Left ventricle myocardium inferior (tissue), 1 donor: Measurements from ENCODE around the gene ATG7. TPM values are rescaled to one million over a fixed set of nuclear protein-coding genes. Genes with fewer than 3 reads are reported as not detected.

Experiments
- DNase-seq: peaks from one replicate; pipeline ENCODE4 v3.0.0-alpha.2; 2020
- H3K27ac ChIP-seq: fragments of 200-600 bp; replicated peaks from 2 replicates; pipeline ENCODE4 v1.8.0; 2021
- H3K27me3 ChIP-seq: fragments of 200-600 bp; 2 replicates; pipeline ENCODE4 v1.8.0; 2021; ENCODE audit warnings: low read depth
- H3K36me3 ChIP-seq: fragments of 200-600 bp; 2 replicates; pipeline ENCODE4 v1.8.0; 2021
- H3K4me1 ChIP-seq: fragments of 200-600 bp; 2 replicates; pipeline ENCODE4 v1.8.0; 2021
- H3K4me3 ChIP-seq: fragments of 200-600 bp; 2 replicates; pipeline ENCODE4 v1.8.0; 2021; ENCODE audit warnings: mild to moderate bottlenecking, moderate library complexity
- H3K9me3 ChIP-seq: fragments of 200-600 bp; replicated peaks from 2 replicates; pipeline ENCODE4 v1.8.0; 2021
- CTCF ChIP-seq: fragments of 200-600 bp; IDR thresholded peaks from 2 replicates; pipeline ENCODE4 v1.8.0; 2021; ENCODE audit warnings: antibody characterized with exemption, mild to moderate bottlenecking, borderline replicate concordance
- intact Hi-C: fragments of 100-400 bp; cut with micrococcal nuclease; formaldehyde crosslinking; loops from one replicate; pipeline ENCODE4 v1.11.0; 2022
- total RNA-seq: library from RNA; stranded (reverse); fragmentation: NEBNext Ultra II Directional; extraction: Animal tissue kit (Norgen Biotek cat#: 25700); gene quantifications from one replicate; pipeline ENCODE4 v1.2.1, GENCODE V29; 2021
- donor health status: DM: no; HTN: yes; CAD: no; lungs with severe emphysema.

ATG7 gene
- total RNA-seq, 1 donor from 2014 or later: 15.7 TPM

DNA sequence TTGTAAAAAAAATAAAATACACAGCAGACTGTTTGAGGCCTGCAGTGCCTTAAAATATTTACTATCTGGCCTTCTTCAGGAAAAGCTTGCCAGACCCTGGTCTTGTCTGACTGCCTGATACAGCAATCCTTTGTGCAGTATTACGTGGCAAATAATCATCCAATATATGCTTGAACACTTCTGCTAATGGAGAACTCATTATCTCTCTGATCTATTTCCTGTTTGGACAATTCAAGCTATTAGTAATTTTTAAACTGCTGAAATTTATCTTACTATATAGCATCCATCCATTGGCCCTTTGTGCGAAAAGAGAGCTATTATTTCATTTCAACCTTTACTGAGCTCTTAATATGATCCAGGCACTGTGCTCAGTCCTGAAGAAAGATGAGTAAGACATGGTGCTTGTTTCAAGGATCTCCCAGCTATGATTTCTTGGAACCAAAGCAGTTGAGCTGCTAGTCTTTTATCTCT is 15.9 kb downstream of the ATG7 start:
- no peak for DNase-seq
- TF ChIP-seq CTCF: no peak
- Histone ChIP-seq H3K4me3 (no peak overlapping the region), H3K4me1 (peaks cover 64% of the 10 kb centered on the region), H3K27ac (peak overlapping the region; percentile 86), H3K9me3 (no peaks in the 10 kb centered on the region), H3K27me3 (no peaks in the 10 kb centered on the region), H3K36me3 (no peaks in the 10 kb centered on the region)
- intact Hi-C loops: no loop called here

DNA sequence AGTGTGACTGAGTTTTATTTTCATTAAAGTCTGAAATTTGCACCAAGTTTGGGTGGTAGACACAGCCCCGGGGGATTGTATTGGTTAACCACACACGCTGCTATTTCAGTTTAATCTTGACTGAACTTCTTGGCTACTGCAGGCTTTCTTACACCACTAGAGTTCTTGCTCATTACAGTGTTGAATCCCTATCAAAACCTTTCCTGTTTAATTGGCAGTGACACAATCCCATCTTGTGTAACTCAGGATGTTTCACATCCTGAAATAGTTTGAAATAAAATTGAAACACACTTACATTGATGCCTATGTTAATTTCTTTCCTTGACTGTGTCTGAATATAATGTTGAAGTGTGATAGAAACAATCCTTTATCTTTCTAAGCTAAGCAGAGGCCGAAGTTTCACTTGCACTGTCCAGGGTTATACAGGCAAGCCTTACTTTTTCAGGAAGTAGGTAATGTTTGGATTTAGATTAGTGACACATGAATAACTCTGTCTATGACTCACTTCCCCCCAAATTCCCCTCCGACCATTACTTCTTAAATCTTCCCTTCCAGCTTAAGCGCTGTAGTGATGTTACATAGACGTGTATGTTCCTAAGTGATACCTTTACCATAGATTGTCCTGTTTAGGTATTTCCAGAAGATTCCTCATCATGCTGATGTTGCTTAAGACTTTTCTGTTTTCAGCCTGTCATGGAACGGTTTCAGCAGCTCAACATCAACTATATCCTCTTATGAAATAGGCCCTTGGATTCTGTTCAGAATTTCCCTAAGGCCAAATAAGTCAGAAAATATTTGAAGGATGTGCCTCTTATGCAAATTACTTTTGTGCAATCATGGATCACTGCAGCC is 16.8 kb downstream of the ATG7 start:
- no peaks in the 10 kb centered on the region for H3K9me3 ChIP-seq
- peak overlapping the region; percentile 86 for H3K27ac ChIP-seq
- H3K36me3 ChIP-seq: no peaks in the 10 kb centered on the region
- no peak for DNase-seq
- peak overlapping the region; percentile 17 for H3K4me3 ChIP-seq
- TF ChIP-seq CTCF: no peak
- intact Hi-C loops: no loop called here
- H3K27me3 ChIP-seq: no peaks in the 10 kb centered on the region
- peaks cover 57% of the 10 kb centered on the region for H3K4me1 ChIP-seq

DNA sequence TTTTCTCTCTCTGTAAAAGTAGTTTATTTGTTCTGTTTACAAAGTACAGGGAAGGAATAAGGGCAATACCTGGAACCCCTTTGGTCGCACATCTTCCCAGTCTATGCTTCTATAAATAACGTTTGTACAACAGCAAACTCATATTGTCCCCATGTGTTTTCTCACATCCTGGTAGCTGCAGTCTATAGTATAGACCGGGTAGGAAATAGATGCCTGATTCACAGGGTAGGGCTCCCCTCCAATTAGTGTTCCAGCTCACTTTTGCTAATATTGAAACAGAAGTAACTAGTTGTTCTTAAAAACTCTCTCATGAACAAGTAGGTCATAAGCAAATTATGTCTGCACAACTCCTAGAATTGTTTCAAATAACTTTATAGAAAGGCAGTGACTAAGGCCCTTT is 17.7 kb downstream of the ATG7 start:
- DNase-seq: no peak
- Histone ChIP-seq H3K4me1 (peaks cover 57% of the 10 kb centered on the region), H3K4me3 (no peak overlapping the region), H3K9me3 (no peaks in the 10 kb centered on the region), H3K36me3 (no peaks in the 10 kb centered on the region), H3K27ac (peak overlapping the region; percentile 86), H3K27me3 (no peaks in the 10 kb centered on the region)
- no peak for TF ChIP-seq CTCF
- intact Hi-C loops: no loop called here

- DNase-seq: no peak
- intact Hi-C loops: no loop called here
- Histone ChIP-seq H3K36me3 (no peaks in the 10 kb centered on the region), H3K4me1 (peaks cover 53% of the 10 kb centered on the region), H3K4me3 (no peak overlapping the region), H3K9me3 (no peaks in the 10 kb centered on the region), H3K27me3 (no peaks in the 10 kb centered on the region), H3K27ac (peak overlapping the region; percentile 53)
- no peak for TF ChIP-seq CTCF
Measured at GRCh38 chr3:11290743-11291680, 18.8 kb downstream of the ATG7 start.

DNA sequence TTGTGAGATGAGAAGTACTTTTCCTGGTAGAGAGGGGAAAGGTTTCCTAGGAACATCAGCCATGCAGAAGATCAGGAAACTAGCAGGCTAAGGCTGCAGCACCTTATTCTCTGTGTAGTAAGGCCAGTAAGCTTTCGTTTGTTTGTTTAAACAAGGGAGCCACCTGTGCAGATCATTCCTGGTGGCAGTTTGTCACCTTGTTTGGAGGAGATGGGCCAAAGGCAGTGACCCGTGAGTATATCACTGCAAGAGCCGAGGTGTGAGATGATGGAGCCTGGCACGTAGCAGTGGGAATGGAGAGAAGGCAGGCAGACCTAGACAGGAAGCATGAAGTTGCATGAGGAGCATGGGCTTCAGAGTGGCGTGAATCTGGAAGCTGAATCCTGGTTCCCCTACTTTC is 19.6 kb downstream of the ATG7 start:
- intact Hi-C loops: no loop called here
- no peak for DNase-seq
- Histone ChIP-seq H3K27ac (peak overlapping the region; percentile 53), H3K4me3 (no peak overlapping the region), H3K9me3 (no peaks in the 10 kb centered on the region), H3K27me3 (no peaks in the 10 kb centered on the region), H3K4me1 (peaks cover 49% of the 10 kb centered on the region), H3K36me3 (no peaks in the 10 kb centered on the region)
- TF ChIP-seq CTCF: no peak
